ENCODE data around the gene LY6G6F. TPM values are rescaled to one million over a fixed set of nuclear protein-coding genes. Genes with fewer than 3 reads are reported as not detected.

LY6G6F gene
- total and polyA plus RNA-seq, 2 of the 13 experiments (the other 11 are each of a cell fraction or from before 2014, with no cell fraction given), result not detected

DNA sequence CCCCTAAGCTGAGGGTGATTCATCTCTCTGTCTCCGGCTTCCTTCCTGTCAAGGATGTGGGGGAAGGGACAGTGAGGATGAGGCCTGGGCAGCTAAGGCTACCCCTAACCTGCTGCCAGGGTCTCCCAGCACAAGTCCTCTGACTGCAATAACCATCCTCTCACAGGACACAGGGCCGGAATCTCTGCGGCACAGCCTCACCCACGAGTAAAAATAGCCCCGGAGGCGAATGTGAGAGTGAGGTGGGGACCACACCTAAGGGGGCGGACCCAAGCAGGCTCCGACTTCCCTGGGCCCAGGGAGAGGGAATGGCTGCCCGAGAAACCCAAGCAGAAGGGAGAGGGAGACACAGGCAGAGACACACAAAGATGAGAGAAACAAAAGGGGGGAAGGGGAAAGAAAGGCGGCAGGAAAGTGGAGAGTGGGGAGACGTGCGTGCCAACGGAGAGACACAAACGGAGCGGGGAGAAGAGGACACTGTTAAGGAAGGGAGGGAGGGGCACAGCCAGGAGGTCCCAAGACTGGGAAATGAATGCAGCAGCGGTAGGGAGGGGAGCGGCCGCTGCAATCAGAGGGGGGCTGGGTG lies 28.2 kb downstream of the LY6G6F start (continued):
- TF ChIP-seq ZNF614 (CRISPR knock-in tag; IDR thresholded peaks at IDR 0.05; ENCODE audit: borderline replicate concordance) (peak; percentile 47; the same call in 1 of the 2 replicates), ZBTB7B (CRISPR knock-in tag; IDR thresholded peaks at IDR 0.05) (0 out of 2 replicates have a peak, but pooled peaks have one; percentile 19), TEF (CRISPR knock-in tag; IDR thresholded peaks at IDR 0.05) (0 out of 2 replicates have a peak, but pooled peaks have one; percentile 21), ZNF644 (CRISPR knock-in tag; IDR thresholded peaks at IDR 0.05; ENCODE audit: low read depth) (no peak), ZFP62 (CRISPR knock-in tag; IDR thresholded peaks at IDR 0.05) (no peak), ZNF510 (CRISPR knock-in tag; IDR thresholded peaks at IDR 0.05; ENCODE audit: low read depth) (no peak), SALL1 (CRISPR knock-in tag; IDR thresholded peaks at IDR 0.05) (peak; percentile 33), ZNF160 (CRISPR knock-in tag; IDR thresholded peaks at IDR 0.05) (0 out of 2 replicates have a peak, but pooled peaks have one; percentile 12), AGO2 (optimal IDR thresholded peaks at IDR 0.05; ENCODE audit: low read depth, low read length) (peak; percentile 78), ZNF879 (CRISPR knock-in tag; IDR thresholded peaks at IDR 0.05) (0 out of 2 replicates have a peak, but pooled peaks have one; percentile 44), YEATS2 (CRISPR knock-in tag; IDR thresholded peaks at IDR 0.05; ENCODE audit: borderline replicate concordance) (peak; percentile 16; the same call in 1 of the 2 replicates), TBX2 (CRISPR knock-in tag; IDR thresholded peaks at IDR 0.05; ENCODE audit: borderline replicate concordance) (peak; percentile 43), RBM39 (IDR thresholded peaks at IDR 0.05; ENCODE audit: low read depth, low read length, poor library complexity, severe bottlenecking) (peak; percentile 76), GATAD2A (CRISPR knock-in tag; IDR thresholded peaks at IDR 0.05) (peak; percentile 40)
- TF ChIP-seq, protein P1, sequence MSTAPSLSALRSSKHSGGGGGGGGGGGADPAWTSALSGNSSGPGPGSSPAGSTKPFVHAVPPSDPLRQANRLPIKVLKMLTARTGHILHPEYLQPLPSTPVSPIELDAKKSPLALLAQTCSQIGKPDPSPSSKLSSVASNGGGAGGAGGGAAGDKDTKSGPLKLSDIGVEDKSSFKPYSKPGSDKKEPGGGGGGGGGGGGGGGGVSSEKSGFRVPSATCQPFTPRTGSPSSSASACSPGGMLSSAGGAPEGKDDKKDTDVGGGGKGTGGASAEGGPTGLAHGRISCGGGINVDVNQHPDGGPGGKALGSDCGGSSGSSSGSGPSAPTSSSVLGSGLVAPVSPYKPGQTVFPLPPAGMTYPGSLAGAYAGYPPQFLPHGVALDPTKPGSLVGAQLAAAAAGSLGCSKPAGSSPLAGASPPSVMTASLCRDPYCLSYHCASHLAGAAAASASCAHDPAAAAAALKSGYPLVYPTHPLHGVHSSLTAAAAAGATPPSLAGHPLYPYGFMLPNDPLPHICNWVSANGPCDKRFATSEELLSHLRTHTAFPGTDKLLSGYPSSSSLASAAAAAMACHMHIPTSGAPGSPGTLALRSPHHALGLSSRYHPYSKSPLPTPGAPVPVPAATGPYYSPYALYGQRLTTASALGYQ (CRISPR knock-in tag; IDR thresholded peaks at IDR 0.05), result no peak
- TF ChIP-seq, protein P2, sequence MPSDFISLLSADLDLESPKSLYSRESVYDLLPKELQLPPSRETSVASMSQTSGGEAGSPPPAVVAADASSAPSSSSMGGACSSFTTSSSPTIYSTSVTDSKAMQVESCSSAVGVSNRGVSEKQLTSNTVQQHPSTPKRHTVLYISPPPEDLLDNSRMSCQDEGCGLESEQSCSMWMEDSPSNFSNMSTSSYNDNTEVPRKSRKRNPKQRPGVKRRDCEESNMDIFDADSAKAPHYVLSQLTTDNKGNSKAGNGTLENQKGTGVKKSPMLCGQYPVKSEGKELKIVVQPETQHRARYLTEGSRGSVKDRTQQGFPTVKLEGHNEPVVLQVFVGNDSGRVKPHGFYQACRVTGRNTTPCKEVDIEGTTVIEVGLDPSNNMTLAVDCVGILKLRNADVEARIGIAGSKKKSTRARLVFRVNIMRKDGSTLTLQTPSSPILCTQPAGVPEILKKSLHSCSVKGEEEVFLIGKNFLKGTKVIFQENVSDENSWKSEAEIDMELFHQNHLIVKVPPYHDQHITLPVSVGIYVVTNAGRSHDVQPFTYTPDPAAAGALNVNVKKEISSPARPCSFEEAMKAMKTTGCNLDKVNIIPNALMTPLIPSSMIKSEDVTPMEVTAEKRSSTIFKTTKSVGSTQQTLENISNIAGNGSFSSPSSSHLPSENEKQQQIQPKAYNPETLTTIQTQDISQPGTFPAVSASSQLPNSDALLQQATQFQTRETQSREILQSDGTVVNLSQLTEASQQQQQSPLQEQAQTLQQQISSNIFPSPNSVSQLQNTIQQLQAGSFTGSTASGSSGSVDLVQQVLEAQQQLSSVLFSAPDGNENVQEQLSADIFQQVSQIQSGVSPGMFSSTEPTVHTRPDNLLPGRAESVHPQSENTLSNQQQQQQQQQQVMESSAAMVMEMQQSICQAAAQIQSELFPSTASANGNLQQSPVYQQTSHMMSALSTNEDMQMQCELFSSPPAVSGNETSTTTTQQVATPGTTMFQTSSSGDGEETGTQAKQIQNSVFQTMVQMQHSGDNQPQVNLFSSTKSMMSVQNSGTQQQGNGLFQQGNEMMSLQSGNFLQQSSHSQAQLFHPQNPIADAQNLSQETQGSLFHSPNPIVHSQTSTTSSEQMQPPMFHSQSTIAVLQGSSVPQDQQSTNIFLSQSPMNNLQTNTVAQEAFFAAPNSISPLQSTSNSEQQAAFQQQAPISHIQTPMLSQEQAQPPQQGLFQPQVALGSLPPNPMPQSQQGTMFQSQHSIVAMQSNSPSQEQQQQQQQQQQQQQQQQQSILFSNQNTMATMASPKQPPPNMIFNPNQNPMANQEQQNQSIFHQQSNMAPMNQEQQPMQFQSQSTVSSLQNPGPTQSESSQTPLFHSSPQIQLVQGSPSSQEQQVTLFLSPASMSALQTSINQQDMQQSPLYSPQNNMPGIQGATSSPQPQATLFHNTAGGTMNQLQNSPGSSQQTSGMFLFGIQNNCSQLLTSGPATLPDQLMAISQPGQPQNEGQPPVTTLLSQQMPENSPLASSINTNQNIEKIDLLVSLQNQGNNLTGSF (CRISPR knock-in tag; IDR thresholded peaks at IDR 0.05), result 0 out of 2 replicates have a peak, but pooled peaks have one; percentile 27
